Stimulated activated CD4-positive, alpha-beta T cell treated with anti-CD3 and anti-CD28 coated beads, Interleukin-15, amount 100 ng/mL, for 1 hour (primary cell): ENCODE data around the gene ZGRF1.
"Not testable (repeated sequence)": the region's sequence is repeated elsewhere in the genome, so short reads cannot be mapped to it uniquely, and the experiment has no call there.

Experiments
- DNase-seq, 2 donors: peaks; one replicate each; pipeline ENCODE4 v3.0.0-alpha.2; 2020; ENCODE audit warnings: low read depth in 1 of 2, low spot score in 1 of 2

The ZGRF1 gene, protein sequence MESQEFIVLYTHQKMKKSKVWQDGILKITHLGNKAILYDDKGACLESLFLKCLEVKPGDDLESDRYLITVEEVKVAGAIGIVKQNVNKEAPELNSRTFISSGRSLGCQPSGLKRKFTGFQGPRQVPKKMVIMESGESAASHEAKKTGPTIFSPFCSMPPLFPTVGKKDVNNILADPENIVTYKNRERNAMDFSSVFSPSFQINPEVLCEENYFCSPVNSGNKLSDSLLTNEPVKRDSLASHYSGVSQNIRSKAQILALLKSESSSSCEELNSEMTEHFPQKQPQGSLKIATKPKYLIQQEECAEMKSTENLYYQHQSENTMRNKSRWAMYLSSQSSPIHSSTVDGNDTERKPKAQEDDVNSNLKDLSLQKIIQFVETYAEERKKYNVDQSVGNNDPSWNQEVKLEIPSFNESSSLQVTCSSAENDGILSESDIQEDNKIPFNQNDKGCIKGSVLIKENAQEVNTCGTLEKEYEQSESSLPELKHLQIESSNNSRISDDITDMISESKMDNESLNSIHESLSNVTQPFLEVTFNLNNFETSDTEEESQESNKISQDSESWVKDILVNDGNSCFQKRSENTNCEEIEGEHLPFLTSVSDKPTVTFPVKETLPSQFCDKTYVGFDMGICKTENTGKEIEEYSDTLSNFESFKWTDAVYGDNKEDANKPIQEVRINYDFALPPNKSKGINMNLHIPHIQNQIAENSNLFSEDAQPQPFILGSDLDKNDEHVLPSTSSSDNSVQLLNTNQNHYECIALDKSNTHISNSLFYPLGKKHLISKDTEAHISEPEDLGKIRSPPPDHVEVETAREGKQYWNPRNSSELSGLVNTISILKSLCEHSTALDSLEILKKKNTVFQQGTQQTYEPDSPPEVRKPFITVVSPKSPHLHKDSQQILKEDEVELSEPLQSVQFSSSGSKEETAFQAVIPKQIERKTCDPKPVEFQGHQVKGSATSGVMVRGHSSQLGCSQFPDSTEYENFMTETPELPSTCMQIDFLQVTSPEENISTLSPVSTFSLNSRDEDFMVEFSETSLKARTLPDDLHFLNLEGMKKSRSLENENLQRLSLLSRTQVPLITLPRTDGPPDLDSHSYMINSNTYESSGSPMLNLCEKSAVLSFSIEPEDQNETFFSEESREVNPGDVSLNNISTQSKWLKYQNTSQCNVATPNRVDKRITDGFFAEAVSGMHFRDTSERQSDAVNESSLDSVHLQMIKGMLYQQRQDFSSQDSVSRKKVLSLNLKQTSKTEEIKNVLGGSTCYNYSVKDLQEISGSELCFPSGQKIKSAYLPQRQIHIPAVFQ (N-terminal part only)

DNA sequence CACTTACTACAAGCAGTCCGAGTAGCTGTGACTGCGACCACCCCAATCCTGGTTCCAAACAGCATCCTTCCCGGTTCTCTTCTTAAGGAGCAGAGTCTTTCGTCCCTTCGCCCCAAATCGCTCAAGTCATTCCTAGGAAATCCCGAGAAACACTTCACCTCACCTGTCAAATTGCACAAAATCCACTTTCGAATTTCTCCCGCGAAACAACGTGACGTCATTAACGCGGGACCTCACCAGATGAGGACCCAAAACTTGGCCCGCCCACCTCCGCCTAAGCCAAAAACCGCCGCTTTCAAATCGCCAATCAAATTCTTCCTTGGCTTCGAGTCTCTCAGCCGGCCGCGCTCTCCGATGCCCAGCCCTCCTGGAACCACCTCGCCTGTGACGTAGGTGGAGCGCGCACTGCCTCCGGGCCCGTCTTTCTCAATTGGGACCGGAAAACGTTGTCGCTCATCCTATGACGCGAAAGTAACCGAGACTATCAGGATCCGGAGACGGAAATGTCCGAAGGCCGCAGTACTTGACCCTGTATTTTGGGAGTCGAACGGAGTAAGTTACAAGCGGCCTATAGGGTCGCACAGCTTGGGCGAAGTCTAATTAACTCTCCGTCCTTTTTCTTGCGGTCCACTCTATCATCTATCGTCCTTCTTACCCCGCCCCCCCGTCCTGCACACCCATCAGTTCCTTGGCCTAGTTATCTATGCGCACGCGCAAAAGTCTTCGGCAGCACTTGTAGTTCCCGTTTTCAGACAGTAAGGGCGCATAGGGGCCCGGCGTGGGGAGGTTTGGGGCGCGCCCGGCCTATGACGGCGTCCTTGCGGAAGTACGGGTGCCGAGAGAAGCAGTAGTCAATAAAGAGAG lies at the start of gene ZGRF1, which contains the start of gene LARP7:
TSS of gene ZGRF1 (minus strand) at position 222 of the 864 bp plus-strand sequence. CDS start 3,733 bp downstream, outside the sequence.
TSS of gene LARP7 (plus strand) at position 456 of the 864 bp plus-strand sequence. CDS start 7,527 bp downstream, outside the sequence.
- peak; percentile 90 to 92 for DNase-seq

DNA sequence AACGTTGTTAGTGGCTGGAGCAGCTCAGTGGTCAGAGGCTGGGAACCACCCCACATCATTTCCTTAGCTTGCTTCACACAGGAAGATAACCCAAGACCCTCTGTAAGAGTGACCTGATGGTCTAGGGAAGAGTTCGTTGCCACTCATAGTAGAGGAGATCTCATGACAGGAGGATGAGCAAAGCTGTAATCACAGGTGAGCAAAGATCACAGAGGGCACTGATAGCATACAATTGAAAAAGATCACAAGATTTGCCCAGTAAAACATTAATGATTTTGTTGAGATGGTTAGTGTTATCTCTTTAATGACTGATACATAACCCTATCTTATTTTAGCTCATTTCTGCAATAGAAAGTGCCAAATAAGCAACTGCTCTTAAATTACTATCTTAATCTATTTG lies 44.3 kb upstream of the ZGRF1 start:
- DNase-seq = no peak

DNA sequence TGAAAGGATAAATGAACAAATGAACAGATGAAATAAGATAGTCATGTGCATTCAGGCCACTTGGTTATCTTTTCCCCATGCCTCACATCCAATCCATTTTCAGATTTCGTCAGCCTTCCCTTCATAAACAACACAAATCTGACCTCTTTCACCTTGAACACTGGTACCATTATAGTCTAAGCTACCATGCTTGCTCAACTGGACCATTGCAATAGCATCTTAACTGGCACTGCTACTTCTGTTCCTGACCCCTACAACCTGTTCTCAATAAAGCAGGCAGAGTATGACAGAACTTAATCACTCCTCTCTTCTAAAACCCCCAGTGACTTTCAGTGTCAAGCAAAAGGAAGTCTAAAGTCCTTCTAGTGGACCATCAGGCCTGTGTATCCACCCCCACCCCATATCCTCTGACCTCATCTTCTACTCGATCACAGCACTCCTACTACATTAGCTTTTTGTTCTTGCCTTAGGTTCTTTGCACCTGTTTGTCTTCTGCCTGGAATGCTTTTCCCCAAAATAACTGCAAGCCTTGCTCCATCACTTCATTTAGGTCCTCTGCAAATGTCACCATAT lies 40.9 kb upstream of the ZGRF1 start:
- DNase-seq = no peak

DNA sequence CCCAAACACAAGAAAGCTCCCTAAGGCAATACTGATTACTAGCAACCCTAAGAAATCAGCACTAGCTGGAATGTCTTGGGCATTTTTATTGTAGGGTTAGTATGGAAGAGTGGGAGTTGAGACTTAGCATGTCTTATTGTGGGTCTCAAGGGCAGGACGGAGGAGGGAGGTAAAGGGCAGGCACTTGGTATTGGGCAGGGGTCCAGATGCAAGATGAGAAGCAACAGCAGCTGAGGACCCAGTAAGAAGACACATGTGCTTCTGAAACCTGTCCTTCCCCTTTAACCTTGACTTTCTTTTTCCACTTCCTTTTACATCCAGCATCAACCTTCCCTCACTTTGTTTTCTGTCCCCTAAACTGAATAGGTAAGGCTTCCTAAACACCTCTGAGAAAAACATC lies 37.7 kb upstream of the ZGRF1 start:
- DNase-seq = no peak

DNA sequence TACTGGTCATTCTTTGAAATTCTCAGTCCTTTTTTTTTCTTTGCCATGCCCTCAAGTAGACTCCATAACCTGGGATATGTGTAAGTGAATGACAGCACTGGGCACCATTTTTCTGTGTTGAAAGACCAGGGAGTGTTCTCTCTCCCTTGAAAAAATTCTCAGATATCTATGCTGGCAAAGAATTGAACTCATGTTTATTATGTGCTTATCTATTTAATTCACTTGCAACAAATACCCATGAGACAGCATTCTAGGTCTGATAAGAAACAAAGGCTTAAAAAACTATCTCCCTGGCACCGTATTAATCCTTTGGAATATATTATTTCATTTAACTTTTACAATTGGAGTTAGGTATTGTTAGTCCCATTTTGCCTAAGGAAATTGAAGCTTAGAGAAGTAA lies 37.0 kb upstream of the ZGRF1 start:
- DNase-seq = no peak

DNA sequence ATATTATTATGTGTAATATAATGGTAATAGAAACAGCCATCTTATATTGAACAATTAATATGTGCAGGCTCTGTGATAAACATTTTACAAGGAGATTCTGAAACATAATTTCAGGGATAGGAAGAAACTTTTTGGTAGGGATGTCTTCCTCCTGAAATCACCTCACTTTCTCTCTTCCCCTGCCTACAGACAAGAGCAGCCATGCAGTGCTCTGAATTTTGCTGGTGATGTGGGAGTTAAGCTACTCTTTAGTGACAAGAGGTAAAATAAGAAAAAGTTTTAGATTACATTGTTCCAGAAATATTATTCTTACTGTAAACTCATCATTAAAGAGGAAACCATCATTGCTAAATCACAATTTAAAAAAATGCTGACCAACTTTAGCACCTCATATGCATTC lies 36.4 kb upstream of the ZGRF1 start:
- no peak for DNase-seq

DNA sequence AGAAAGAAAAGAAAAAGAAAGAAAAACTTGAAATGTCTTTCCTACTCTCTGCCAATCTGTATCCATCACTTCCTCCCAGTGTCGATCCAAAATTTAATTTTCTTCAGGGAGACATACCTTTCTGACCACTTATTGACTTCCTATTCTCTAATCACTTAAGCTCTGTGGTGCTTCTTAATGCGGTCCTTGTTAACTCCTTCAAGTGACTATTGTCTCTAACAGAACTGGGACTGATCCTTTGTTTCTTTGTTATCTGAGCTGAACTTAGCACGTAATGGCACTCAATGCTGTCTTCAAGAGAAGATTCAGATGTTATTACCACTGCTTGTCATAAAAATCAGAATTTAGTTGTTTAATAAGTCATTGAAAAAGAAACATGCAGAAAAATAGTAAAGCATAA lies 31.4 kb upstream of the ZGRF1 start:
- no peak for DNase-seq

DNA sequence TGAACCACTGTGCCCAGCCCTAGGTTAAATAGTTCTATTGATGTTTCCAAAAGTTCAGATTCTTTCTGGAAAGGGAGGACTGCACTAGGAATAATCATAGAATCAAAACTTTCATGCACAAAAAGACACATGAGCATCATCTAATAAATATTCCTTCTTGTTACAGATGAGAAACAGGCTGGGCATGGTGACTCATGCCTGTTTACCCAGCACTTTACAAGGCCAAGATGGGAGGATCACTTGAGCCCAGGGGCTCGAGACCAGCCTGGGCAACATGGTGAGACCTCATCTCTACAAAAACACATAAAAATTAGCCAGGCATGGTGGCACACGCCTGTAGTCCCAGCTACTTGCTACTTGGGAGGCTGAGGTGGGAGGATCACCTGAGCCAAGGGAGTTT lies 27.9 kb upstream of the ZGRF1 start:
- no peak for DNase-seq

DNA sequence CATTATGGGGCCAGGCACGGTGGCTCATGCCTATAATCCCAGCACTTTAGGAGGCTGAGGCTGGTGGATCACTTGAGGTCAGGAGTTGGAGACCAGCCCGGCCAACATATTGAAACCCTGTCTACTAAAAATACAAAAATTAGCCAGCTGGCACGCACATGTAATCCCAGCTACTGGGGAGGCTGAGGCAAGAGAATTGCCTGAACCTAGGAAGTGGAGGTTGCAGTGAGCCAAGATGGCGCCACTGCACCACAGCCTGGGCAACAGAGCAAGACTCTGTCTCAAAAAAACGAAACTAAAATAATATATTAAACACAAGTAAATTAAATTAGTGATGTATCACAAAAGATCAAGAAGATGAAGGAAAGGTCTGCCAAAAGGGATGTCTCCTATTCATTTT lies 19.4 kb upstream of the ZGRF1 start:
- not testable (repeated sequence) for DNase-seq

DNA sequence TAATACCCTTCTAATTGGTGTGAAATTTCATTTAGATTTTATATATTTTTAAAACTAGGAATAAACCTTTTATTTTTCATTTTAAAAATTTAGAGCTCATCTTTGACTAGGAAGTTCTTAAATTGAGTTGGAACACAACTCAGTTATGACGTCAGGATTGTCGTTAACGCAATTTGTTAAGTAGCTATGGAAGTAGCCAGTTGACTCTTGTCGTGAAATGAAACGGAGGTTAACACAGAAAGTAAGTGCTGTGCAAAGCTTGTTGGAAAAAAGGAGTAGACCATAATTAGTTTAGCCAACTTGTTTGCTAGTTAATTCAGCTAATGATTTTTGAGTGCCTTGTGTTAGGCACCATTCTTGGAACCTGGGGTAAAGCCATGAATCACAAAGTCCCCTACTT lies 18.6 kb upstream of the ZGRF1 start:
- no peak for DNase-seq

DNA sequence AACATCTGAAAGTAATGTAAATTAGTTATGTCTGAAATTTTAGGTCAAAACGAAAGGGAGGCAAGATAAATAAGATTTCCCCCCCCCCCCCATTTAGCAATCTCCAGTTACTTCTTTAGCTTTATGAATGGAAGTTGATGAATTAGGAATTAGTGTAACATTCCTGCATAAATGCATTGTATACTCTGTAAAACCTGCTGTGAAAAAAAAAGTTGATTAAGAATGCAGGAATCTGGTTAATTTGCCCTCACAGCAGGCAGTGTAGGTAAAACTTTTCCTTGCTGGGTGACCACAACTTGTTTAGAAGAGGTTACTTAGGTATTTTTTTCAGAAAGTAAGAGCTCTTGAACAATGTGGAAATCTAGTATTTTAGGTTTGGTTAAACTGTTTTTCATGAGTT lies 15.5 kb upstream of the ZGRF1 start:
- no peak for DNase-seq

DNA sequence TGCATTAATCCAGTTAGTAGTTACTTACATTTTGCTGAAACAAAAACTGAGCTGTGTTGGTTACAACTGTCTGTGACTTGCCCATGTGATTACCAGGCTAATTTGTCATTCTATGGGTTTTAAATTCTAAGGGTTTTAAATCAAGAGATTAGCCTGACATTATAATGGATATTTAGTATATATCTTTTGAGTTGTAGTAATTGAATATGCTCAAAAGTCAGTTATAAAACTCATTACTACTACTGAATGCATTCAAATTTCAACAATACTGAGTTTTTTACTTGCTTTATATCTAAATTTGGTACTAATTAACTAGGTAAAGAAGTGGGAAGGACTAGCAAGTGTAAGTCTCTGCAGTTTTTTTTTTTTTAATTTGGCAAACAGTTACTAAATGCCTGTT lies 14.9 kb upstream of the ZGRF1 start:
- DNase-seq = no peak

DNA sequence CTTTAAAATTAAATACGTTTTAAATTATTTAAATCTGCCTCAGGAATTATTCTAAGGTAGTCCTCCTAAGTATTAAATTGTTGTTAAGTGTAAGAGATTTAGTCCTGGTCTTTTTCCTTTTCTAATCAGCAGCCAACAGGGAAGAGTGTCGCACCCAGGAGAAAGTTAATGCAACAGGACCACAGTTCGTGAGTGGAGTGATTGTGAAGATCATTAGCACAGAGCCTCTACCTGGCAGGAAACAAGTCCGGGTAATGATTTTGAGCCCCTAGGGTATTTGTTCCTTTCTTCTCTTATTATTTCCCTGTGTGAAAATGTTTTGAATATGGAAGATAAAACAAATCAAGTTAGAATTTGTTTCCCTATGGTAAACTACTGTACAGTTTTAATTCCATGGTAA lies 13.6 kb upstream of the ZGRF1 start:
- no peak for DNase-seq

DNA sequence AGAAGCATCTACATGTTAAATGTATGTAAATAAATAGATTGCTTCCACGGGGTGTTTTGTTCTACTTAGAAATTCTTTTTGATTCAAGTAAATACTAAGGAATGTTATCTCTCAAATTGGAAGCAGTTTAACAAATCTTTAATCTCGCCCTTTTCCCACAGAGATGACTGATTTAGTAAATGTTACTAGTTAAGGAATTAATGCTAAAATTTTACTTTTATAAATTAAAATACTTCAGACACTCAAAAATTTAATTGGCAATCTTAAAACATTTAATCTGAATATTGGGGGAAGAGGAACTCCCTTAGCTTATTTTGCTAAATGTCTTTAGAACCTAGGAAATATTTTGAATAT lies 12.3 kb upstream of the ZGRF1 start:
- DNase-seq = no peak

DNA sequence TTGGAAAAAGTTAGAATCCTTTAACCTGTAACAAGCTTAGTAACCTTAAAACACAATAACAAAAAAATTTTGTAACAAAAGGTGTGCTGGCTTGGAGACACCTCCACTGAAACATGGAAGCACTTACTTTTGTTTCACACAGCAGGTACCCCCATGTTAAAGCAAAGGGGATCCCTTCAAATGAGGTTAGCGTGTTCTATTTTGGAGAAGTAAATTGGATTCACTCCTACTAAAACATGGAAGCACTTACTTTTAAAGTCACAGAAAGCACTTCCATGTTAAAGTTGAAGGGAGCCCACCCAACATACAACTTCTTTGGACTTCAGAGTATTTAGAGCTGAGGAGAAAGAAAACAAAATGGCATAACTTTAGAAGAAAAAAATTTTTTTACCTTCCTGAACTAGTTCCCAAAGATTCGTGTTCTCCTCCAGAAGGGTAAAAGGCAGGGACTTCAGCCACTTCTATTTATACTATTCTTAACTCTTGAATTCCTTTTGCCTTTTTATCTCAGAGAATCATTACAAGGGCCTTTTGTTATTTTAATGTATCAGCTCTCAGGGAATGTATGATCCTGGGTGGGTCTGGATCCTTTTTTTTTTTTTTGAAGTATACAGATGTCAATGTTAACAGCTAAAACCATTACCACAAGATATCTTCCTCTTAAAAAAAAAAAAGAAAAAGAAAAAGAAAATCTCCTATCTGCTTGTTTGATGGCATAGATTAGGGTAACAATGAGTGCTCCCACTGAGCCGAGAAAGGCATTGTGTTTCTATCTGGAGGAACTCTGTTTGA lies 11.8 kb upstream of the ZGRF1 start:
- DNase-seq = no peak

DNA sequence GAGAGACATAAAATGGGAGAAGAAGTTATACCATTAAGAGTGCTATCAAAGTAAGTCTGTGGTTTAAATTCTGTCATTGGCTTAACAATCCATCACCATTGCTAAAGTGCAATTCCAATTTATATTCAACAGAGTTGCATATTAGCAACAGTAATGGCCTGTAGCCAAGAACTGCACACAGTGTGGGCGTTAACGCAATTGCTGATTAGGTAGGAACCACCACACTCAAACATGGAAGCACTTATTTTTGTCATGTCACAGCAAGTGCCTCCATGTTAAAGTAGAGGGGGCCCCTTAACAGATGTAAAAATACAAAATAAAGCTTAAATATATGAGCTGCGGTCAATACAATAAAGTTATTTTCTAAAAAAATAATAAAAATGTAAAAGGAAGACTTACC lies 11.1 kb upstream of the ZGRF1 start:
- DNase-seq = no peak

DNA sequence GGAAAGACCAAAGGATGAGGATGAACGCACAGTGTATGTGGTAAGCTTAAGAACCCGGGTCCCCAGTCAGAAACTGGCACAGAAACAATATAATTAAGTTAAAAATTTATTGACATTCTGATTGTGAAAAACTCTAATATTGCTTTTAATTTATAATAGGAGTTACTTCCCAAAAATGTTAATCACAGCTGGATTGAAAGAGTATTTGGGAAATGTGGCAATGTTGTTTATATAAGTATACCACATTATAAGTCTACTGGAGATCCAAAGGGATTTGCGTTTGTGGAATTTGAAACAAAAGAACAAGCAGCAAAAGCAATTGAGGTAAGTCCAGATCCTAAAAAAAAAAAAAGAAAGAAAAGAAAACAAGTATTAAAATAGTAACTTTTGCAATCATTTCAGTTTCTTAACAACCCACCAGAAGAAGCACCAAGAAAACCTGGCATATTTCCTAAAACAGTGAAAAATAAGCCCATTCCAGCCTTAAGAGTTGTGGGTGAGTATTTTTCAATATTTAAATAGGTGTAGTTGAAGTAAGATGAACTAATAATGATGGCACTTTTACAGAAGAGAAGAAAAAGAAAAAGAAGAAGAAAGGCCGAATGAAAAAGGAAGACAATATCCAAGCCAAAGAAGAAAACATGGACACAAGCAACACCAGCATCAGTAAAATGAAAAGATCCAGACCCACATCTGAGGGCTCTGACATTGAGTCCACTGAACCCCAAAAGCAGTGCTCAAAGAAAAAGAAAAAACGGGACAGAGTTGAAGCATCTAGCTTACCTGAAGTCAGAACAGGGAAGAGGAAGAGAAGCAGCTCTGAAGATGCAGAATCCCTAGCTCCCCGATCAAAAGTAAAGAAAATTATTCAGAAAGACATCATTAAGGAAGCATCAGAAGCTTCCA lies 10.2 kb upstream of the ZGRF1 start:
- no peak for DNase-seq
